Astrocyte (in vitro differentiated cells and primary cell): Measurements from ENCODE around the gene CYSTM1. TPM values are rescaled to one million over a fixed set of nuclear protein-coding genes. Genes with fewer than 3 reads are reported as not detected.

ENCODE experiments used
- DNase-seq: peaks from one replicate; pipeline ENCODE4 v3.0.0-alpha.2; 2010; ENCODE audit warnings: low read depth
- FAIRE-seq: peaks from 2 replicates; lab custom pipeline; 2011; peaks lifted over from hg19 to GRCh38; lab: Jason Lieb, UNC
- H2AFZ ChIP-seq: 2 replicates; pipeline ENCODE4 v1.6.0; 2012; ENCODE audit warnings: low read depth, low read length, inconsistent platforms
- H3K27ac ChIP-seq: 2 replicates; pipeline ENCODE4 v1.5.1; 2011; ENCODE audit warnings: low read depth, low read length, inconsistent platforms
- H3K27me3 ChIP-seq: 2 replicates; pipeline ENCODE4 v1.6.0; 2011; ENCODE audit warnings: low read length, inconsistent platforms; ENCODE audit not compliant: insufficient read depth
- H3K36me3 ChIP-seq: 2 replicates; pipeline ENCODE4 v1.5.1; 2011; ENCODE audit warnings: low read length, inconsistent platforms; ENCODE audit not compliant: insufficient read depth
- H3K4me1 ChIP-seq: 2 replicates; pipeline ENCODE4 v1.5.1; 2011; ENCODE audit warnings: low read length, inconsistent platforms; ENCODE audit not compliant: insufficient read depth
- H3K4me2 ChIP-seq: 2 replicates; pipeline ENCODE4 v1.6.0; 2012; ENCODE audit warnings: low read length, inconsistent platforms
- H3K4me3 ChIP-seq: 2 replicates; pipeline ENCODE4 v1.5.1; 2011; ENCODE audit warnings: low read depth, mild to moderate bottlenecking, low read length, inconsistent platforms; ENCODE audit not compliant: insufficient read depth
- H3K79me2 ChIP-seq: 2 replicates; pipeline ENCODE4 v1.6.0; 2012; ENCODE audit warnings: mild to moderate bottlenecking, low read length, inconsistent platforms; ENCODE audit not compliant: insufficient read depth
- H3K9ac ChIP-seq: 2 replicates; pipeline ENCODE4 v1.6.0; 2012; ENCODE audit warnings: mild to moderate bottlenecking, low read length, inconsistent platforms
- H3K9me3 ChIP-seq: 2 replicates; pipeline ENCODE4 v1.5.1; 2012; ENCODE audit warnings: low read depth, mild to moderate bottlenecking, low read length, inconsistent platforms; ENCODE audit not compliant: insufficient read depth
- H4K20me1 ChIP-seq: 2 replicates; pipeline ENCODE4 v1.6.0; 2012; ENCODE audit warnings: low read length, inconsistent platforms; ENCODE audit not compliant: insufficient read depth
- H3K27ac Mint-ChIP-seq: one replicate; pipeline ENCODE4 v1.8.0; 2021; ENCODE audit warnings: mild to moderate bottlenecking, mixed read lengths; ENCODE audit not compliant: unreplicated experiment
- H3K27me3 Mint-ChIP-seq: one replicate; pipeline ENCODE4 v1.8.0; 2021; ENCODE audit warnings: low read depth, mixed read lengths; ENCODE audit not compliant: unreplicated experiment
- H3K36me3 Mint-ChIP-seq: one replicate; pipeline ENCODE4 v1.8.0; 2021; ENCODE audit warnings: low read depth, mixed read lengths; ENCODE audit not compliant: unreplicated experiment
- H3K4me1 Mint-ChIP-seq: one replicate; pipeline ENCODE4 v1.8.0; 2021; ENCODE audit warnings: low read depth, mixed read lengths; ENCODE audit not compliant: unreplicated experiment
- H3K4me3 Mint-ChIP-seq: one replicate; pipeline ENCODE4 v1.8.0; 2021; ENCODE audit warnings: mild to moderate bottlenecking, moderate library complexity, mixed read lengths; ENCODE audit not compliant: unreplicated experiment
- H3K9me3 Mint-ChIP-seq: one replicate; pipeline ENCODE4 v1.8.0; 2021; ENCODE audit warnings: mild to moderate bottlenecking, mixed read lengths; ENCODE audit not compliant: unreplicated experiment
- EZH2 ChIP-seq: IDR thresholded peaks from 2 replicates; pipeline ENCODE4 v1.6.1; 2012; ENCODE audit warnings: mild to moderate bottlenecking, low read length, inconsistent platforms; ENCODE audit not compliant: insufficient read depth
- total RNA-seq: library from RNA; stranded (reverse); gene quantifications from 2 replicates; pipeline ENCODE4 v1.2.1, GENCODE V29; 2021
- TF ChIP-seq, protein P1 (sequence below): IDR thresholded peaks from 2 replicates; pipeline ENCODE4 v1.5.1; 2011; ENCODE audit warnings: low read depth, mild to moderate bottlenecking, inconsistent platforms, low read length, moderate library complexity; ENCODE audit not compliant: insufficient read depth

Gene CYSTM1
- total RNA-seq, 1 donor from 2014 or later: 46.3 TPM

DNA sequence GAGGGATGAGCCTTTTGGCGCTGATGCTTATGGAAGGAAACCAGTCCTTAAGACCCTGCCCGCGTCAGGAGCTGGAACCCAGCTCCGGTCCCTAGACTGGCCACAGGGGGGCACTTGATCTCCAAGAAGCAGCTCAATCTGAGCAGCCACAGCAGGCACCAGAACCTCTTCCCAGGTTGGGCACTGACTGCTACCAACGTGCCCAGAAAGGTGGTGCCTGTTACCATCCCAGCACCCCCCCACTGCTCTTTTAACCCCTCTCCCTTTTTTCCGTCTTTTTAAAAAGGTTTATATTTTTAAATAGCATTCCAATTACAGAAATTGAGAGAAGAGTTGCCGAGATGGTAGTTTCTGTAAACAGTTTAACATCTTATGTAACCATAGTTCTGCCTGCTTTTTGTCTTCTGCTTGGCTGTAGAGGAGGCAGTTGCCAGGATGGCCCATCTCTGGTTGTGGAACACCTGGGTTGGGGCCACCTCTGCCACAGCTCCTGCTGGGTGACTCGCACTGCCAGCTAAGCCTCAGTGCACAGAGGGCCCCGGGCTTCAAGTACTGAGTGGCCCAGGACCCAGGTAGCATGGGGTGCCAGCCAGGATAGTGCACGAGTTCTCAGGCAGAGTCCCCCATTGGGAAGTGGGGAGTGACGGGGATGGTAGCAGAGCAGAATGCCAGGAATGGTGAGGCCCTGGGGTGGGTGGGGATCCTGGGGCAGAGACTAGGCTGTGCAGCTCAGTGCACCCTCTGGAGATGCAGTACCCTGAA lies 65.1 kb downstream of the CYSTM1 start:
- peak; percentile 41 for DNase-seq
- H3K4me3 ChIP-seq: no peak overlapping the region
- H3K4me3 Mint-ChIP-seq: no peak overlapping the region

DNA sequence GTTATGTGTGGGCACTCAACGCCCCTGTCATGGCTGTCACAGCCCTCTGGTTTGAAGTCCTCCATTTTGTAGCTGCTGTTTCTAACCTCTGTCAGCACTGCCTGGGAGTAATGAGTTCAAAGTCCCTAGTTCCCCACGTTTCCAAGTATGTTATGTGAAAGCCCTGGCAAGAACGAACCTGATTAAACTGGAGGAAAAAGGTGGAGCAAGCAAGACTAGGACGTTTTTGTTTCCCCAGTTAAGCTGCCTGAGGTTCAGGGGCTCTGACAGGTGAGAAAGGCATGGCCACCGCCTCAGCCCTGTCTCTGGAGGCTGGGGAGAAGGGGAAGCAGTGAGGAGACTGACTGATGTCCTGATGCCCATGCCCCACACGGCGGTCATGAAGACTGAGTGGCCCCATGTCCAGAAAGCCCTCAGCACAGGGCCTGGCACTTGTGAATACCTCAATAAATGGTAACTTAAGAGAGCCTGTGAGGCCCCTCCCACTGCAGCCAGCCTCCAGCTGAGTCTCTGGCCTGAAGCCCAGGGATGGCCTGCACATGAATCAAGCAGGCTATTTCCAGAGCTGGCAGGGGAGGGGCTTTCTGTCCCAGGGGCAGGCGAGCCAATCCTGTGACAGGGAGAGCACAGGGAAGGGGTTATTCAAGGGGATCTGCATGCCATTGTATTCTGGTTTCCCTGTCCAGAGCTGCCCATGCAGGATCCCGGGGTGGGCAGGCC lies 66.2 kb downstream of the CYSTM1 start:
- H3K36me3 Mint-ChIP-seq: peaks cover 11% of the 10 kb centered on the region
- Histone ChIP-seq H3K36me3 (no peaks in the 10 kb centered on the region), H3K9ac (peak overlapping the region; percentile 49), H3K4me1 (peaks cover 30% of the 10 kb centered on the region), H3K4me3 (no peak overlapping the region), H3K4me2 (peak overlapping the region; percentile 65), H3K79me2 (peaks cover 3% of the 10 kb centered on the region), H3K27me3 (no peaks in the 10 kb centered on the region), H3K9me3 (no peaks in the 10 kb centered on the region), H3K27ac (peak overlapping the region; percentile 45), H2AFZ (no peak overlapping the region), H4K20me1 (peaks cover 31% of the 10 kb centered on the region)
- no peaks in the 10 kb centered on the region for H3K27me3 Mint-ChIP-seq
- H3K27ac Mint-ChIP-seq: peak overlapping the region; percentile 48
- peaks cover 38% of the 10 kb centered on the region for H3K4me1 Mint-ChIP-seq
- H3K9me3 Mint-ChIP-seq: peaks cover 1% of the 10 kb centered on the region
- FAIRE-seq (peak; percentile 78), DNase-seq (peak; percentile 87)
- no peak overlapping the region for H3K4me3 Mint-ChIP-seq
- TF ChIP-seq, protein P1, sequence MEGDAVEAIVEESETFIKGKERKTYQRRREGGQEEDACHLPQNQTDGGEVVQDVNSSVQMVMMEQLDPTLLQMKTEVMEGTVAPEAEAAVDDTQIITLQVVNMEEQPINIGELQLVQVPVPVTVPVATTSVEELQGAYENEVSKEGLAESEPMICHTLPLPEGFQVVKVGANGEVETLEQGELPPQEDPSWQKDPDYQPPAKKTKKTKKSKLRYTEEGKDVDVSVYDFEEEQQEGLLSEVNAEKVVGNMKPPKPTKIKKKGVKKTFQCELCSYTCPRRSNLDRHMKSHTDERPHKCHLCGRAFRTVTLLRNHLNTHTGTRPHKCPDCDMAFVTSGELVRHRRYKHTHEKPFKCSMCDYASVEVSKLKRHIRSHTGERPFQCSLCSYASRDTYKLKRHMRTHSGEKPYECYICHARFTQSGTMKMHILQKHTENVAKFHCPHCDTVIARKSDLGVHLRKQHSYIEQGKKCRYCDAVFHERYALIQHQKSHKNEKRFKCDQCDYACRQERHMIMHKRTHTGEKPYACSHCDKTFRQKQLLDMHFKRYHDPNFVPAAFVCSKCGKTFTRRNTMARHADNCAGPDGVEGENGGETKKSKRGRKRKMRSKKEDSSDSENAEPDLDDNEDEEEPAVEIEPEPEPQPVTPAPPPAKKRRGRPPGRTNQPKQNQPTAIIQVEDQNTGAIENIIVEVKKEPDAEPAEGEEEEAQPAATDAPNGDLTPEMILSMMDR: no peak
- no peak for TF ChIP-seq EZH2

More for the DNA sequence above, 65.1 kb downstream of the CYSTM1 start:
- H3K79me2 ChIP-seq: peaks cover 3% of the 10 kb centered on the region
- no peak overlapping the region for H3K9ac ChIP-seq
- H3K27me3 Mint-ChIP-seq: no peaks in the 10 kb centered on the region
- peaks cover 28% of the 10 kb centered on the region for H3K4me1 Mint-ChIP-seq
- no peaks in the 10 kb centered on the region for H3K27me3 ChIP-seq
- H3K36me3 Mint-ChIP-seq: peaks cover 8% of the 10 kb centered on the region
- TF ChIP-seq, protein P1: peak; percentile 63
- TF ChIP-seq EZH2: no peak
- no peak overlapping the region for H2AFZ ChIP-seq
- no peak overlapping the region for H3K27ac ChIP-seq
- H3K27ac Mint-ChIP-seq: no peak overlapping the region
- FAIRE-seq: no peak
- H3K9me3 Mint-ChIP-seq: peaks cover 1% of the 10 kb centered on the region
- H3K4me2 ChIP-seq: no peak overlapping the region
- H3K36me3 ChIP-seq: no peaks in the 10 kb centered on the region
- no peaks in the 10 kb centered on the region for H3K9me3 ChIP-seq
- peaks cover 19% of the 10 kb centered on the region for H3K4me1 ChIP-seq
- peaks cover 31% of the 10 kb centered on the region for H4K20me1 ChIP-seq
